ENCODE results near the gene ARHGAP28. TPM values are rescaled to one million over a fixed set of nuclear protein-coding genes. Genes with fewer than 3 reads are reported as not detected.

ARHGAP28 gene
- polyA plus RNA-seq, 1 of the 3 experiments (the other 2 are of a cell fraction): 0.99 TPM

GRCh38 chr18:6836331-6836730 lies 106.8 kb downstream of the ARHGAP28 start:
- Histone ChIP-seq H3K4me1 (ENCODE audit: control insufficient read depth in 1 of 2, insufficient read depth in 2 of 2, low read depth in 1 of 2, low read length in 1 of 2) (no peaks in the 10 kb centered on the region), H4K20me1 (ENCODE audit: insufficient read depth) (no peaks in the 10 kb centered on the region), H3K9ac (no peak overlapping the region), H2AFZ (ENCODE audit: low read depth) (no peak overlapping the region), H3K27me3 (ENCODE audit: insufficient read depth) (no peaks in the 10 kb centered on the region), H3F3A (replicated peaks; ENCODE audit: insufficient read depth) (no peaks in the 10 kb centered on the region), H3K9me2 (no peaks in the 10 kb centered on the region), H3K9me3 (no peaks in the 10 kb centered on the region), H3K79me2 (ENCODE audit: insufficient read depth) (no peaks in the 10 kb centered on the region), H3K27ac (ENCODE audit: low read depth in 2 of 2, low read length in 1 of 2) (no peak overlapping the region), H3K4me2 (no peak overlapping the region), H3K36me3 (replicated peaks in 1 of 2; ENCODE audit: control insufficient read depth in 1 of 2, insufficient read depth in 2 of 2, low read length in 1 of 2) (no peaks in the 10 kb centered on the region), H3K4me3 (ENCODE audit: low read depth in 2 of 2, low read length in 1 of 2) (no peak overlapping the region)
- ChIA-PET POLR2A (no interaction called here), CTCF (no interaction called here)
- TF ChIP-seq RCOR1 (IDR thresholded peaks at IDR 0.05; ENCODE audit: low read length) (no peak), ELF1 (IDR thresholded peaks at IDR 0.05) (no peak), NFIC (IDR thresholded peaks at IDR 0.05; ENCODE audit: borderline replicate concordance) (no peak), EP300 (IDR thresholded peaks at IDR 0.05; ENCODE audit: borderline replicate concordance in 1 of 2, low read depth in 1 of 2, low read length in 1 of 2) (no peak), SMC3 (IDR thresholded peaks at IDR 0.05; ENCODE audit: low read depth, low read length) (no peak), JUND (IDR thresholded peaks at IDR 0.05) (no peak), FOXJ3 (CRISPR knock-in tag; IDR thresholded peaks at IDR 0.05) (no peak), TCF12 (IDR thresholded peaks at IDR 0.05) (no peak), RFX5 (IDR thresholded peaks at IDR 0.05; ENCODE audit: low read length) (no peak), MXI1 (IDR thresholded peaks at IDR 0.05; ENCODE audit: low read depth, low read length) (no peak), GABPA (IDR thresholded peaks at IDR 0.05; ENCODE audit: low read depth) (no peak)
- TF ChIP-seq, protein P1, sequence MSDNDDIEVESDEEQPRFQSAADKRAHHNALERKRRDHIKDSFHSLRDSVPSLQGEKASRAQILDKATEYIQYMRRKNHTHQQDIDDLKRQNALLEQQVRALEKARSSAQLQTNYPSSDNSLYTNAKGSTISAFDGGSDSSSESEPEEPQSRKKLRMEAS (IDR thresholded peaks at IDR 0.05; ENCODE audit: low read depth): no peak
- WGBS (ENCODE audit: low lambda C conversion rate): no CpG with 5 or more reads among the region's 1 CpG
- DNase-seq: no peak

- Histone ChIP-seq H3K4me1 (ENCODE audit: control insufficient read depth in 1 of 2, insufficient read depth in 2 of 2, low read depth in 1 of 2, low read length in 1 of 2) (no peaks in the 10 kb centered on the region), H3K4me2 (no peak overlapping the region), H3K27ac (ENCODE audit: low read depth in 2 of 2, low read length in 1 of 2) (no peak overlapping the region), H4K20me1 (ENCODE audit: insufficient read depth) (no peaks in the 10 kb centered on the region), H3K27me3 (ENCODE audit: insufficient read depth) (no peaks in the 10 kb centered on the region), H3F3A (replicated peaks; ENCODE audit: insufficient read depth) (no peaks in the 10 kb centered on the region), H3K36me3 (replicated peaks in 1 of 2; ENCODE audit: control insufficient read depth in 1 of 2, insufficient read depth in 2 of 2, low read length in 1 of 2) (no peaks in the 10 kb centered on the region), H3K79me2 (ENCODE audit: insufficient read depth) (no peaks in the 10 kb centered on the region), H3K9me2 (no peaks in the 10 kb centered on the region), H3K9me3 (no peaks in the 10 kb centered on the region), H2AFZ (ENCODE audit: low read depth) (no peak overlapping the region), H3K4me3 (ENCODE audit: low read depth in 2 of 2, low read length in 1 of 2) (no peak overlapping the region), H3K9ac (no peak overlapping the region)
- CTCF ChIA-PET: no interaction called here
- TF ChIP-seq JUND (IDR thresholded peaks at IDR 0.05) (no peak), SIN3A (IDR thresholded peaks at IDR 0.05; ENCODE audit: borderline replicate concordance, low read depth, low read length) (no peak)
- 84% methylated on average over 3 of the region's 3 CpGs for WGBS (ENCODE audit: low lambda C conversion rate)
- POLR2A ChIA-PET: no interaction called here
- no peak for DNase-seq
Observed at GRCh38 chr18:6837904-6838303, 108.4 kb downstream of the ARHGAP28 start.

DNA sequence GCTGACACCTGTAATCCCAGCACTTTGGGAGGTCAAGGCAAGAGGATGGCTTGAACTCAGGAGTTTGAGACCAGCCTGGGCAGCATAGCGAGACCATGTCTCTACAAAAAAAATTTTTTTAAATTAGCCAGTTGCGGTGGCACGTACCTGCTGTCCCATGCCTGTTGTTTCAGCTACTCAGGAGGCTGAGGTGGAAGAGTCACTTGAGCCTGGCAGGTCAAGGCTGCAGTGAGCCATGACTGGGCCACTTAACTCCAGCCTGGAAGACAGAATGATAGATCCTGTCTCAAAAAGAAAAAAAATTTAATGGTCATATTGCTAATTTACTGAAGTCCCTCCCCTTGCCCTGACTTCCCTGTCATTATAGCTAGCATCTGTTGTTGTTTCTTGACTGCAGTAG lies 112.6 kb downstream of the ARHGAP28 start:
- no peaks in the 10 kb centered on the region for H3K27me3 ChIP-seq (ENCODE audit: insufficient read depth)
- H3K9ac ChIP-seq: no peak overlapping the region
- H3K9me2 ChIP-seq: no peaks in the 10 kb centered on the region
- no peaks in the 10 kb centered on the region for H4K20me1 ChIP-seq (ENCODE audit: insufficient read depth)
- POLR2A ChIA-PET: no interaction called here
- H3K79me2 ChIP-seq (ENCODE audit: insufficient read depth): no peaks in the 10 kb centered on the region
- no peak overlapping the region for H2AFZ ChIP-seq (ENCODE audit: low read depth)
- no peak for DNase-seq
- no peaks in the 10 kb centered on the region for H3F3A ChIP-seq (replicated peaks; ENCODE audit: insufficient read depth)
- H3K9me3 ChIP-seq: no peaks in the 10 kb centered on the region
- WGBS (ENCODE audit: low lambda C conversion rate): 92% methylated on average over 3 of the region's 3 CpGs
- H3K4me1 ChIP-seq (ENCODE audit: control insufficient read depth in 1 of 2, insufficient read depth in 2 of 2, low read depth in 1 of 2, low read length in 1 of 2): no peaks in the 10 kb centered on the region; a peak in 2 of 4 replicates
- H3K4me3 ChIP-seq (ENCODE audit: low read depth in 2 of 2, low read length in 1 of 2): no peak overlapping the region
- no peak overlapping the region for H3K27ac ChIP-seq (ENCODE audit: low read depth in 2 of 2, low read length in 1 of 2)
- H3K36me3 ChIP-seq (replicated peaks in 1 of 2; ENCODE audit: control insufficient read depth in 1 of 2, insufficient read depth in 2 of 2, low read length in 1 of 2): no peaks in the 10 kb centered on the region
- CTCF ChIA-PET: no interaction called here
- no peak for TF ChIP-seq FOXM1 (IDR thresholded peaks at IDR 0.05; ENCODE audit: low read depth)
- no peak for TF ChIP-seq ZBTB33 (IDR thresholded peaks at IDR 0.05; ENCODE audit: borderline replicate concordance, low read depth)
- TF ChIP-seq, protein P2, sequence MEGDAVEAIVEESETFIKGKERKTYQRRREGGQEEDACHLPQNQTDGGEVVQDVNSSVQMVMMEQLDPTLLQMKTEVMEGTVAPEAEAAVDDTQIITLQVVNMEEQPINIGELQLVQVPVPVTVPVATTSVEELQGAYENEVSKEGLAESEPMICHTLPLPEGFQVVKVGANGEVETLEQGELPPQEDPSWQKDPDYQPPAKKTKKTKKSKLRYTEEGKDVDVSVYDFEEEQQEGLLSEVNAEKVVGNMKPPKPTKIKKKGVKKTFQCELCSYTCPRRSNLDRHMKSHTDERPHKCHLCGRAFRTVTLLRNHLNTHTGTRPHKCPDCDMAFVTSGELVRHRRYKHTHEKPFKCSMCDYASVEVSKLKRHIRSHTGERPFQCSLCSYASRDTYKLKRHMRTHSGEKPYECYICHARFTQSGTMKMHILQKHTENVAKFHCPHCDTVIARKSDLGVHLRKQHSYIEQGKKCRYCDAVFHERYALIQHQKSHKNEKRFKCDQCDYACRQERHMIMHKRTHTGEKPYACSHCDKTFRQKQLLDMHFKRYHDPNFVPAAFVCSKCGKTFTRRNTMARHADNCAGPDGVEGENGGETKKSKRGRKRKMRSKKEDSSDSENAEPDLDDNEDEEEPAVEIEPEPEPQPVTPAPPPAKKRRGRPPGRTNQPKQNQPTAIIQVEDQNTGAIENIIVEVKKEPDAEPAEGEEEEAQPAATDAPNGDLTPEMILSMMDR (IDR thresholded peaks at IDR 0.05): no peak
- no peak for TF ChIP-seq GATA2 (CRISPR knock-in tag; IDR thresholded peaks at IDR 0.05)
- TF ChIP-seq GABPA (IDR thresholded peaks at IDR 0.05; ENCODE audit: low read depth): no peak
- no peak for TF ChIP-seq TAF1 (IDR thresholded peaks at IDR 0.05; ENCODE audit: borderline replicate concordance, low read depth, low read length)
- H3K4me2 ChIP-seq: no peak overlapping the region
